ENCODE results near the gene CBFA2T2.

GRCh38 chr20:33531885-33532284 is 42.0 kb downstream of the CBFA2T2 start:
- TF ChIP-seq CTCF (conservative IDR thresholded peaks at IDR 0.05; ENCODE audit: low read length) = no peak
- TF ChIP-seq EZH2phosphoT487 (IDR thresholded peaks at IDR 0.05; ENCODE audit: borderline replicate concordance) = no peak

Data from Loucy (cell line).